NCI-H2227 treated with DMSO at 0.1 percent for 48 hours (cell line): ENCODE data around the gene UGT3A2.

Experiments
- DNase-seq: peaks from one replicate; lab custom pipeline; 2025; lab: John Stamatoyannopoulos, UW

Gene UGT3A2

DNA sequence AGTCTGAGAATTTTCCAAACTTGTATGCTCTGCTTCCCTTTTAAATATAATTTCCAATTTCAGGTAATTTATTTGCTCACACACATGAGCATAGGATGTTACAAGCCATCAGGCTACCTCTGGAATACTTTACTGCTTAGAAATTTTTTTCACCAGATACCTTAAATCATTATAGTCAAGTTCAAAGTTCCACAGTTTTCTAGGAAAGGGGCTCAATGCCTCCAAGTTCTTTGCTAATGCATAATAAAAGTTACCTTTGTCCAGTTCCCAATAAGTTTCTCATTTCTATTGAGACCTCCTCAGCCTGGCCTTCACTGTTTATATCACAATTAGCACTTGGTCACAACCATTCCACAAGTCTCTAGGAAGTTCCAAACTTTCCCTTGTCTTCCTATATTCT lies 59.3 kb downstream of the UGT3A2 start:
- DNase-seq = no peak

DNA sequence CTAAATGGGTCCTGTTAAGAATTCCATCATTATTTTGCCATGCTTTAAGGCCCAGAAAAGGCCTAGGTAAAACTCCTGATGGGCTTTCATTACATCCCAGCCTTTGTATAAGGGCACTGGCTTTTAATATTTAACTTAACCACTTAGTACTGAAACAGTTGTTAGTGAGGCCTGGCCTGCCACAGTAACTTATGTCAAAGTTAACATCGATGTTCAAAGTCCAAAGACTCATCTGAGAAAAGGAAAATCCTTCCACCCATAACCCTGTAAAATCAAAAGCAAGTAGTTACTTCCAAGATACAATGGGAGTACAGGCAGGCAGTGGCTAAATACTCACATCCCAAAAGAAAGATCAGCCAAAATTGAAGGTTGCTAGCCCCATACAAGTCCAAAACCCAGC lies 60.5 kb downstream of the UGT3A2 start:
- no peak for DNase-seq

DNA sequence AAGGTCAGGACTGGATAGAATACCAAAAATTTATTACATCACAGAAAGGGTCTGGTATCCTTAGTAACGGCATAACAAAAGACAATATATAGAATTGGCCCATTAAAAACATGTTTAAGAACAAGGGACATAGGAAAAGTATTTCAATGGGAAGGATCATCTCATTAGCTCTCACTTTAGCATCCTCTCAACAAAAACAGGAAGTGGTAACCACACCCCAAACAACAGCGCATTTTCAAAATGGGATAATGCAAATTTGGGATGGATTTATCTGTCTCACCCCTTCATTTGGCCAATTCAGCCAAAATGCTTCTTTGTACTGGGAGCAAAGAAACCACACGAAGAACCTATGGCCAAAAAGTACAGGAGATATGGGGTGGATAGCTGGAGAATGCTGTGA lies 65.7 kb downstream of the UGT3A2 start:
- DNase-seq = no peak

DNA sequence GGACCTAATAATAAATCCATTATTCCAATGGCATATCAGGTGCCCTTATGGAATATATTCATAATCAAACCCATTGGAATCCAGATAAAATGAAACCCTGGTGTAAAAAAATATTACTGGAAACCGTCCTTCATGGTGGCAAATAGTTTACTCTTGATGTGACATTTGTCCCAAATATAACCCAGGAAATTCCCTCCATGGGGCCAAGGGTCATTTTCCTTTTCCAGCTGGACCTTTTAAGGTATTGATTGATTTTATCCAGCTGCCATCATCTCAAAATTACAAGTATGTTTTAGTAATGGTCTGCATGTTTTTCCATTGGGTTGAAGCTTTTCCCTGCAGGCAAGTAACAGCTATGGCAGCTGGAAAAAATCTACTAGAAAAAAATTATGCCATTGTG lies 67.1 kb downstream of the UGT3A2 start:
- no peak for DNase-seq

DNA sequence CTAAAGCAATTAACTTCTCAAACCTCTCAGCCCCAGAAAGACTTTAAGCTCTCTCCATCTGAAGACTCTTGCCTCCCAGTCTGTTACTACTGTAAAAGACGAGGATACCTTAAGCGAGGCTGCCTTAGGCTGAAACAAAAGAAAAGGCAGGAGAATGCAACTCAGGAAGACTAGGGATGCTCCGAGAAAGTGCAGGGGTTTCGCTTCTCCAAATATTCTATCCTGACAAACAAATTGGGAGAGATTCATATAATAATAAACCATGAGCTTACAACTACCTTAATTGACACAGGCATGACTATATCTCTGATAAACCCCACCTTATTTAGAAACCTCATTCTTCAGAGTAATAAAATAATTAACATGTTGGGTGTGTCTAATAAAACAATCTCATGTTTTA lies 70.6 kb downstream of the UGT3A2 start:
- DNase-seq = no peak

DNA sequence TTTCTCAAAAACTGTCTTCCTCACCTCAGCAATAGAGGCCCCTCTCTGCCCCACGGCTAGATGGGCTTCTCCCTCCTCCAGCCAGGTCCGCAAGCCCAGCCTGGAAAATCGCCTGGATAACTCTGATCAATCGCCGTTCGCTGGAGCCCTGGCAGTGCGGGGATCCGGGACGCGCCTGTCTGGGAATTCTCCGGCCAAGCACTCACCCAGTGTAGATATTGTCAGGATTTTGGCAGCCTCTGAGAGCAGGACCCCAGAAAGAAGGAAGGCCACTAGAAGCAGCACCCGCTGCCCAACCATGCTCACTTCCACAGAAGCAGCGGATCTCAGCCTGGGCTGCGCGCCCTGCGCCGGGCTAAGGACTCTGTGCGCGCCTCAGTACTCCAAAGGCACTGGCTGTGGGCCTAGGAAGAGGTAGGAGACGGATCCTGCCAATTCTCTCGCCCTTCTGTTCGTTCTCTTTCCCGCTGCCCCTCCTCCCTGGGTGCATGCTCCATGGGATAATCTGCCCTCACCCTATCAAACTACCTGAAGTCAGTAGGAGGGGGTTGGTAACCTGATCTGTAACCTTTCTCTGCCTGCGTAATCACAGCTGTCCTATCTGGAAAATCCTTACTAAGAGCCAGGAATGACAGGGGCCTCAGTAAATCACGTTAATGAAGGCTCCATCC lies 75.6 kb downstream of the UGT3A2 start, which contains the start of gene UGT3A1:
Gene UGT3A1, minus strand, starts transcription at position 450 of the 671 bp plus-strand sequence. Its CDS starts 150 bp downstream, at position 300.
- no peak for DNase-seq

DNA sequence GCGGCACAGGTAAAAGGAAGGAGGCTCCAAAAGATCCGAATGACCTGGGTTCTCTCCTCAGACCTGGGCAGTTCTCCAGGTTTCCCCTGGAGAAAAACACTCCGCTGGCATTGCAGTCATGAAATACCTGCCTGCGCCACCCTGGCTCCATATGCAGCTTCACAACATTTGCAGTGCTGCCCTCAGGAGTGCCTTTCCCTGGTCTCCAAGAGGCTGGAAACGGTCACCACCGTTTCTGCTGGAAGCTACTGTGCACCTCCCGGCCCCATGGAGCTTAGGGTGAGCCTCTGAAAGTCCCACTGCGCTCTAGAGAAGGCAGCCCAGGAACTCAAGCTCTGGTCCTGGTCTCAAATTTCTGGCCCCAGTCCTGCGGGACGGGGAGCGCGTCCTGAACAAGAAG lies 76.2 kb downstream of the UGT3A2 start:
- no peak for DNase-seq

DNA sequence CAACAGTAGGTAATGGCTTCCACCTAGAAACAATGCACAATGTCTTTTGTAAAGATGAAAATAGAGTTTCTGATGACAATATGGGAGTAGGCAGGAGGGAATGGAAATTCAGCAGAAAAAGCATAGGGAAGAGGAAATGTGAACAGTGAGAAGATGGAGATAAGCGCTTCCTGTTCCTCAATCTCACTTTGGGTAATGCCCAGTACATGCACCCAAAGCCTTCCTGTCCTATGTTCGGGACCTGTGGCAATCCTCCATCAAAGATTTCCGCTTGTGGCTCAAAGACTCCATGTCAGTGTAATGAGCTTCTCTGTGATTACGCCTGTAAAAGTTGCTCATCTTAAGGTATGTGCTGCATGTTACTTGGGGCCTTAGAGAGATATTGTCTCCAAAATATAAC lies 78.2 kb downstream of the UGT3A2 start:
- DNase-seq = no peak

DNA sequence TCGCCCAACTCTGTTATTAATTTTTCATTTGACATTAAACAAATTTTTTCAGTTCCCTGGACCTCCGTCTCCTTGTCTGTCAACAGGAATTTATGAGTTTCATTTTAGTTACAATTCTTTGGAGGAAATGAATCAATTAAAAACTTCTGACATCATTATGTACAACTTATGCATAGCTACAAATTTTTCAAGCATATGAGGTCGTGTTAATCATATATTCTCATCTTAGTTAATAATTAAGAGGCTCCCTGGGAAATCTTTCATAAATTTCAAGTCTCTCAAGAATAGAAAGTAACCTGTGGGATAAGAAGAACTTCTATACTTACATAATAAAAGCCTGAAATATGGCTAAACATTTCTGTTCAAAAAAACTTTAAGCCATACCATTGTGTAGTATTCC lies 78.9 kb downstream of the UGT3A2 start:
- no peak for DNase-seq
